ENCODE results near the gene HUS1.
"Not testable (repeated sequence)": the region's sequence is repeated elsewhere in the genome, so short reads cannot be mapped to it uniquely, and the experiment has no call there.

HUS1 gene

DNA sequence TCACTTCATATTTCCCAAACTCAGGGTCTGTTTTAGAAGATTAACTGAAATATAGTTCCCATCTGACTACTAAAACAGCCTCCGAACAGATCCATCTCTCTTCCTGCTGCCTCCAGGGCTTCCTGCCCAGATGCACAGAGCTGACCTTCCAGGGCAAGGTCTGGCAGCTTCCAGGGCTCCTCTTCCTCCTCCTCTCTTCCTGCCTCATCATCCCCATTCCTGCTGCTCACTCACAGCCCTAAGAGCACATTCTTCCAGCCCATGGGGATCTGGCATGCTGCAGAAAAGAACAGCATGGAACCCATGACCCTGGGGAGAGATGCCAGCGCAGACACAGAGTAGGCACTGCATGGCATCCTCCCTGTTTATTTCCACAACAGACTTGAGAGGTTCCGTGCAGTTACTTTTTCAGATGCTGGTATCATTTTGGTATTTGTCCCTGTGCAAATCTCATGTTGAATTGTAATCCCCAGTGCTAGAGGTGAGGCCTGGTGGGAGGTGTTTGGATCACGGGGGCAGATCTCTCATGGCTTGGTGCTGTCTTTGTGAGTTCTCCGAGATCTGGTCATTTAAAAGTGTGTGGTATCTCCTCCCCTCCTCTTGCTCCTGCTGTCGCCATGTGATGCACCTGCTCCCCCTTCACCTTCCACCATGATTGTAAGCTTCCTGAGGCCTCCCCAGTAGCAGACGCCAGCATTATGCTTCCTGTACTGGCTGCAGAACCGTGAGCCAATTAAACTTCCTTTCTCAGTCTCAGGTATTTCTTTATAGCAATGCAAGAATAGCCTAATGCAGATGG lies 35.5 kb downstream of the HUS1 start:
- DNase-seq: no peak

- DNase-seq: not testable (repeated sequence)
These were observed 36.8 kb downstream of the HUS1 start for GRCh38 chr7:47942651-47943050.

DNA sequence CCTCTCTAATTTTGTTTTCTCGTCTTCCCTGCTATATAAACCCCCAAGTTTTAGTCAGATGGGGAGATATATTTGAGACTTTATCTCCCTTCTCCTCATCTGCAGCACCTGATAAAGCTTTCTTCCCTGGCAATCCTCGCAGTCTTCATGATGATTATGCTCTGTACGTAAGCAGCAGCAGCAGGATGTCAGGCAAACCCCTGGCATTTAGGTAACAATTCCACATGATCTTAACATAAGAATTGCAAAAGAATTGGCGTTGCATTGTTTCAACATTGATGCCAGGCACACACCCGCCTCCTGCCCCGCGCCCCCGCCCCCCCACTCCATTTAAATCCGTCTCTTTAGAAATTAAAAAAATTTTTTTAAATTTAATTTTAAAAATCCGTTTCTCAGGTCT lies 37.3 kb downstream of the HUS1 start:
- no peak for DNase-seq

- DNase-seq: no peak
These were observed 38.1 kb downstream of the HUS1 start for GRCh38 chr7:47941136-47941844.

DNA sequence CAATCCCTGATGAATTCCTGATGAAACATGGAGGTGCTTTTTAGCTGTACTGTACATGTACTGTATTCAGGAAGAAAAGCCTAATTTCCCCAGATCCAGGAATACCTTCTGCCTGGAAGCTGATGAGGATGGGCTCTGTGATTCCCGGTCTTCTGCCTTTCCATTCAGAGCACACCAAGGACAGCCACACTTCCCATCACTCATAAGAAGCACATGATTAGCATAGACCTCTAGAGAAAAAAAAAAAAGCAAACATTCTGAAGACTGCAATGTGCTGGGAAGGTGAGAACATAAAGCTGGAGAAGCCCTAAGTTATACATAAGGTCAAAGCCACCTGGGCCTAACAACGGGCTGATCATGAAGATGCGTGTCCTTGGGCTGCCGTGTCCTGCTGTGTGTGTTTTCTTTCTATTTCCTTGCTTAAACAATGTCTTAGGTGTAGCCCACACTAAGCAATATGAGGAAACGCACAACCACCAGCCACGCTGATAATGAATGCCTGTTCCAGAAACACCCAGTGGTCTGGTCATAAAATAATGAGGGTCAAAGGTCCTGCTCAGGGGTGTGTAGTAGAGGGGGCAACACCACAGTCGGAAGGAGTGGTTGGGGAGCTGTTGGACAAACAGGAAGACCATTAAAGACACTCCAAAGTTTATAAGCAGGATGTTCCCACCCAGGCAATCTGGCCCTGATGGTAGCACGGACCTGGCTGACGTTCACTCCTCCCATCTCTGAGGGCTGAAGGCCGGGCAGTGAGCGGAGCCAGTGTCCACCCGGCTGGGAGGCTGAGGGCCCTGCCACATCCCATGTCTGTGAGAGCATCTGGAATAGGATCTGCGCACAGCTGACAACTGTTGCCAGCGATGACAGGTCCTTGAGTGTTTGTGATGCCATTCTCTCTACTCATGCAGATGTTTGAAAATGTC lies 39.1 kb downstream of the HUS1 start:
- no peak for DNase-seq

DNA sequence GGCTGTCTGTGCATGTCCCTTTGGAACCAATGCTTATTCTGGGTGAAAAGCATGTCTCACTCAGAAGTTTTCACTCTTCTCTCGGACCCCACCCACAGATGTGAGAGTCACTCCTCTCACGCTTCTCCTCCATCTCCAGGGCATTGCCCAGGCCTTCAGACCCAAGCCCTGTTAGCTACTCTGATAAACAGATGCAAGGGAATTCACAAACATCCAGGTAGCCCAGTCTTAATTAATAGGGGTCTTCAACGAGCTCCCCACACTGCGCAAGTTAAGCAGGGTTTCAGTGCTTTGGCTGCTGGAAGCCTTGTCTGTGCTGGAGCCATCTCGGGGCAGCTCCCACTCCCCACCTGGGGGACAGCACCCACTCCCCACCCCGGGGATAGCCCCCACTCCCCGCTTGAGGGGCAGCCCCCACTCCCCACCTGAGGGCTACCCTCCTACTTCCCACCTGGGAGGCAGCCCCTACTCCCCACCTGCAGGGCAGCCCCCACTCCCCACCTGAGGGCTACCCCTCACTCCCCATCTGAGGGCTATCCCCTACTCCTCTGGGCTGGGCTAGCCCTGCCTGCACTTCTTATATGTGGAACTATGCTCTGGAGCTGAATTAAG lies 39.9 kb downstream of the HUS1 start:
- DNase-seq: no peak

GRCh38 chr7:47938574-47939165 lies 40.7 kb downstream of the HUS1 start:
- no peak for DNase-seq

DNA sequence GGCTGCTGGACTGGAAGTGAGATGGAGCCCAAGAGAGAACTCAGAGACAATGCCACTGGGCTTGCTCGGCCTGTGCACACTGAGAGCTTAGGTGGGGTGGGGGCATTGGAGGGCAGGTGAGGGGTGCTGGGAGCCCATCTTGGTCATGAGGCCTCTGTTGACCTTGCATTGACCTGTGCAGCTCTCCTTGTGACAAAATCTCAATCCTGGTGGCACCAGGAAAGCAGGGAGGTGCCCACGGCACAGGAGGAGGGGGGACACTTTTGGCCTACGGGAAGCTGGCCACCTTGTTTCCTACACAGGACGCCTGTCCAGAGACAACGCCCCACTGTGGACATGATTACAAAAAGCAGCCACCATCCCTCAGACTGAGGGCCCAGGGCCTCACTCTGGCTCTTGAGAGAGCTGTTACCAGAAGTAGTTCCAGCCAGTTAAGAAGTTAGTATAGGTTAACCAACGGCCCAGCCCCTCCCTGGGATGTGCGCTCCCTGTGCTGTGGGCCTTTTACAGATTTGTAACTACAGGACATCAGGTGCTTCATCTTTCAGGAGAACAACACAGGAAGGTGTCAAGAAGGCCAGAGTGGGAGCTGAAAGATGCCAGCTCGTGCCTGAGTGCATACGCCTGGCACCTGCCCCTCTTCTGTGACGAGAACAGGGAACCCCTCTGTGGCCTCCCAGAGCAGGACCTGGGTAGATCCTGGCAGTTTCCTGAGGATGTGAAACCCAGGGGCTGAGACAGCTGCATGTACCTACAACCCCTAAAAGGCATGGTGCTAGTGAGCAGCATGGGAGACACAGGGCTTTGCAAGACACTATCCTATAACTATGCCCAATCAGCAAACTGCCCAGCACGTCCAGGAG lies 41.5 kb downstream of the HUS1 start:
- DNase-seq: no peak

- DNase-seq: no peak
These were observed 42.2 kb downstream of the HUS1 start for GRCh38 chr7:47937065-47937687.

DNA sequence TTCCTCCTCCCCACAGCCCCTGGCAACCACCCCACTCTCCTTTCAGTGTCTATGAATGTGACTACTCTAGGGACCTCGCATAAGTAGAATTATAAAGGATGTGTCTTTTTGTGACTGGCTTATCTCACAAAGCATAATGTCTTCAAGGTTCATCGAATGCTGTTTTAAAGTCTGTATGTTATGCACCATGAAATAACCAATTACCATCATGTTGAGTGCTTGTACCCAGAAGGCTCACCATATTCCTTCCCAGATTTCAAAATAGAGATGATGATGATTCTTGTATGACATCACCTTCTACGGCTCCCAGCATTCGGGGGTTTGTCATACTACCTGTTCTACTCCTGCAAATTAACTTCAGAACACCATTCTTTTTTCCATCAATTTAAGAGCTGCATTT lies 43.1 kb downstream of the HUS1 start:
- no peak for DNase-seq

DNA sequence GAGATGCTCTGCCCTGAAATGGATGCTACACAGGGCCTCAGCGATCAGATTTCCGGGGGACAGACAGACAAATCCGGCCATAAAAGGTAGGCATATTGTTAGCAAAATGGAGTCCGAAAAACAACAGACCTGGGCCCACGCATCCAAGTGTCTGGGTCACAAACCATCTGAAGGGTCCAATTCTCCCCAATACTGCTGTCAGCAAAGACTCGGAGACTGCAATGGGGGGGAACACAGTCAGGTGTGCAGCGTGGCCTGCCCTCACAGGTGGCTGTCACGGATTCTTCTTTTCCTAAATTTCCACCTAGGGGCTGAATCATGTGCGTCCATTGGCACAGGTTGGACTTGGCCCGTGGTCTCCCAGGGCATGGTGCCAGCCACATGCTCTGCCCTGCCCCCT lies 44.1 kb downstream of the HUS1 start:
- DNase-seq: no peak

DNA sequence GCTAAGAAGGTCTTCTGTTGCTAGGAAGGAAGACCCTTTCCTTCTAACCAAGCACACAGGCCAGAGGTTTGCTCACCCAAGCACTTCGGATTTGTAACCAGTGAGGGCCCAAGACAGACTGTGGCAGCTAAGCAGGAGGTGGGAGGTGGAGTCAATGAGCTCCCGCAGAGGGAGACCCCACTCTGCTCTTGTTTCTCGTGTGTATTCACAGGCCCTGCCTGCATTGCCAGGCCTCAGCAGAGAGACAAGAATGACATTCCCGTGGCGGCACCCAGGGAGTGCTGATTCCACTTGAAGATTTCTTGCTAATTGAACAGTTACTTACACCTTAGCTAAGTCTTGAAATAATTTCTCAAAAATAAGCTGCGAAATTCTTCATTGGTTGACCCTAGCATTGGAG lies 44.6 kb downstream of the HUS1 start:
- DNase-seq: no peak

DNA sequence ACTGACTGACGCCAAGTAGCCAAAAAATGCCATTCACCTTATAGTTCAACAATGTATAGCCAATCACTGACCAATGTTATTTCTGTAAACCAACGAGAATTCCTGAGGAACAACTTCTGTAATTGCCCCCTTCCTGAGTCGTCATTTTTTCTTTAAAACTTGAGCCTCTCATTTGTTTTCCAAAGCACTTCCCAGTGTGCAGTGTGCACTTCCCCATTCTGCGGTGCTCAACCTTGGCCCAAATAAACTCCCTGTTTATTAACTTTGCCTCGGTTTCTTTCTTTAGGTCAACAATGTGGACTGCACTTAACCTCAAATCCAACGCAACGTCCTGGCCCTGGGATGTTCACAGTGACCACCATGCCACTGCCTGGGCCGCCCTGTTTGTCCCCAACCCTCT lies 46.2 kb downstream of the HUS1 start:
- no peak for DNase-seq

DNA sequence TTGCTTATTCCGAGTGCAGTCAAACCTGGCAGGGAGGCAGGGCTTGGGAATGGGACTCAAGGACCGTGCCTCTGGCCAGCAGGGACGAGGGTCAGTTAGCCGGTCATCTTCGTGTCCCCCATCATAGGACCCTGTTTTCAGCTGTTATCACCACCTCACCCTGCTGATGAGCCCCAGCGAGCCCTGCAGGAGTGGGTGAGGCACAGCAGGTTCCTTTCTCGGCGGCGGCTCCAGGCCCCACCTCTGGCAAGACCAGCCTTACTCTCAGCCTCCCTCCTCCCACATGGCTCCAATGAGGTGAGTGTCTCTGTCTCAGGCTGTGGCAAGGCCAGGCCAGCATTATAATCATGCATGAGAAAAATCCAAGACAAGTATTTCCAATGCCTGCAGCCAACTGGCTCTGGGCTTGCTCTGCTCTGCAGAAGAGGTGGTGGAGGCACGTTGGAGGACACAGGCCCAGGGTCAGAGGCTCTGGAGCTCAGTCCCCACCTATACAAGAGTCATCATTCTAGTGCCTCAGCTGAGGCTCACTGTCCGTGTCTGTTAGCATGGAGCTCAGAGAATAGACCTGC lies 46.9 kb downstream of the HUS1 start:
- peak; percentile 56 for DNase-seq

DNA sequence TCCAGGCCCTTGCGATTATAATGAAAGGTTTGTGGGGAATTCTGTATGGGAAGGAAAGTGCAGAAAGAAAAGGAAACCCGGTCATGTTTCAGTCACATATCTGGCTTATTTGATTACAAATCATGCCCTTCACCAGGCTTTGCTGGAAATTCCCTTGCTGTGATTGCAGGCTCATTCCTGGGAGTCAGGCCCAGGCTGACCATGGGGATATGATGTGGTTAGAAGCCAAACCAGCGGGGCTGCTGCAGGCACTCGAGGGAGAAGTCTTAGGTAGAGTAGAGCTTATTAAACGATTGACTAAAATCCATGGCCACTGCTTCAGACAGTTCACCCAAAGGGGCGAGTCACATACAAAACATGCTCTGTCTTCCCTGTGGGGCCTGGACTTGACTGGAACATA lies 47.4 kb downstream of the HUS1 start:
- peak; percentile 58 for DNase-seq

DNA sequence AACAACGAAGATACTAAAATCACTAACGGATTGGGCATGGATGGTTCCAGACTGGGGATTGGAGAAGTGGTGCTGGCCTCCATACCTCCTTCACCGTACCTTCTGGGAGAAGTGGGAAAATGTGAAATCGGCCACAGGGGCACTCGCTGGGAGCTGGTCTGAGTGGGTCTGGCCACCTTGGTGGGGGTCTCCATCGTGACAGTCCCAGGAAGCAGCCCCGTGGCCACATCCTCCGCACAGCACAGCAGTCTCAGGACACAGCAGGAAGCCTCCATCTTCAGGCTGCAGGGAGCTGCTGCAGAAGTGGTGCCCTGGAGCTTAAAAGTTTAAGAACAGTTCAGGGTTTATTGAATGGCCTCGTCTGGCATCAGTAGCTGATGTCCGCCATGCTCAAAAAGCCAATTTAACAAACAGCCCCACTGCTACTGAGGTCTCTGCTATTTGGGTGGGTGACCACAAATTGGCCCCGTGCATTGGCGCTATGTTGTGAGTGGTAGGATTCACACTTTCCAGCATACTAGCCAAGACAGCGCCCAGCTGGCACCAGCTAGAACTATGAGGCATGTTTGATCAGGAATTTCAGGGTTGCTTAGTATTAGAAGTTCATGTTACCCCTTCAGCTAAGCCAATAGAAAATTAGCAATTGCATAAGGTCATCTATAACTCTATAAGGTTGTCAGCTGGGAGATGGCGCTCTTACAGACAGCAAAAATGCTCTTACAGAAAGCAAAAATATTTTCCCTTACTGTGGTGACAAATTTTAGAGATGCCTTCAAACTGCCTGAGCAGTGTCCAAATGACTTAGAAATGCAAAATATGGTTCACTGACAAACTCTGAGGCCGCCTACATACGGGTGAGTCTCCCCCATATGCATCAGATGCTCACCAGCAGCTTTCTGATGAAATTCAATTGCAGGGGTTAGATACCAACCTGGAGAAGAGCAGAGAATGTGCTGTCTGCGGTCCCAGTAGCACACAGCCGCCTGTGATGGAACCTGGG lies 48.1 kb downstream of the HUS1 start:
- peak; percentile 78 for DNase-seq

DNA sequence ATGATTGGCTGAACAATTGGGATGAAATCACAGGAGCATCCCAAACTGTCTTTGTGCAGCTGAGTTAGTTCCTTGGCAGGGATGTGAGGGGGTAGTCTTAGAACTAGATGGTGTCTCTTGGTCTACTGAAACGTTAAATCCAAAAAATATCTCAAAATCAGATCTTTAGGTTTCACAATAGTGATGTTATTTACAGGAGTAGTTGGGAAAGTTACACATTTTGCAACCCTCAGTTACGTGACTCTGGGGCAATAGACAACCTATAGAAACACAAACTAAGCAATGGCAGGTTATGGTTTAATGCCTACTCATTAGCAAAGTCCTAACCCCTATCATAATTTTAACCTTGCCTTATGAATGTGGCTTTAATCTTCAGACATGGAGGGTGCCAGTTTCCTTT lies 55.1 kb downstream of the HUS1 start:
- no peak for DNase-seq

GRCh38 chr7:47923081-47923875 lies 56.1 kb downstream of the HUS1 start:
- not testable (repeated sequence) for DNase-seq
